Uterus (tissue), 2 donors: ENCODE measurements around the gene TOP3B.

Source experiments
- POLR2A ChIP-seq, 2 donors: fragments of 450-650 bp; IDR thresholded peaks; one replicate each; pipeline ENCODE4 v1.6.1; 2016; ENCODE audit warnings: antibody characterized with exemption in 2 of 2, mild to moderate bottlenecking in 1 of 2, moderate library complexity in 1 of 2
- TF ChIP-seq, protein P1 (sequence below), 4 experiments: fragments of 200-600 bp in 2 of 4; fragments of 450-650 bp in 2 of 4; sonication (generic) in 2 of 4; IDR thresholded peaks; one replicate each; pipeline ENCODE4 v1.5.1; 2016 to 2019; ENCODE audit warnings: antibody characterized with exemption in 4 of 4, mild to moderate bottlenecking in 2 of 4, moderate library complexity in 1 of 4

DNA sequence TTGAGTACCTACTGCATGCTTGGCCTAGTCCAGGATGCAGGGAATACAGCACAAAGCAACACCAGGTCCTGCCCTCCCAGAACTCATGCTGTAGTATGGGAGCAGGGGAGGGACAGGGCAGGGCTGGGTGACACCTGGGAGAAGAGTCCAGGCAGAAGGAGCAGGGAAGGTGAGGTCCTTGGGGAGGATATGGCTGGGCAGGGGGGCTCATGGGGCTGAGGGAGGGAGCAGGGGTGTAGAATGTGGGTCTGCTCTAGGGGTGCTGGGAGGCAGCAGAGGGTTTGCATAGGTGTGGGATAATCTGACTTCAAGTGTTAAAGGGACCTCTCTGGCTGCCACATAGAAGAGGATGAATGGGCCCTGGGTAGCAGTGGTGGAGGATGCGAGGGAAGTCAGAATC is 4.8 kb downstream of the TOP3B start:
- TF ChIP-seq, protein P1, sequence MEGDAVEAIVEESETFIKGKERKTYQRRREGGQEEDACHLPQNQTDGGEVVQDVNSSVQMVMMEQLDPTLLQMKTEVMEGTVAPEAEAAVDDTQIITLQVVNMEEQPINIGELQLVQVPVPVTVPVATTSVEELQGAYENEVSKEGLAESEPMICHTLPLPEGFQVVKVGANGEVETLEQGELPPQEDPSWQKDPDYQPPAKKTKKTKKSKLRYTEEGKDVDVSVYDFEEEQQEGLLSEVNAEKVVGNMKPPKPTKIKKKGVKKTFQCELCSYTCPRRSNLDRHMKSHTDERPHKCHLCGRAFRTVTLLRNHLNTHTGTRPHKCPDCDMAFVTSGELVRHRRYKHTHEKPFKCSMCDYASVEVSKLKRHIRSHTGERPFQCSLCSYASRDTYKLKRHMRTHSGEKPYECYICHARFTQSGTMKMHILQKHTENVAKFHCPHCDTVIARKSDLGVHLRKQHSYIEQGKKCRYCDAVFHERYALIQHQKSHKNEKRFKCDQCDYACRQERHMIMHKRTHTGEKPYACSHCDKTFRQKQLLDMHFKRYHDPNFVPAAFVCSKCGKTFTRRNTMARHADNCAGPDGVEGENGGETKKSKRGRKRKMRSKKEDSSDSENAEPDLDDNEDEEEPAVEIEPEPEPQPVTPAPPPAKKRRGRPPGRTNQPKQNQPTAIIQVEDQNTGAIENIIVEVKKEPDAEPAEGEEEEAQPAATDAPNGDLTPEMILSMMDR (IDR thresholded peaks at IDR 0.05), result no peak
- TF ChIP-seq POLR2A (IDR thresholded peaks at IDR 0.05), result no peak
